ENCODE measurements around the gene RPL13A.

DNA sequence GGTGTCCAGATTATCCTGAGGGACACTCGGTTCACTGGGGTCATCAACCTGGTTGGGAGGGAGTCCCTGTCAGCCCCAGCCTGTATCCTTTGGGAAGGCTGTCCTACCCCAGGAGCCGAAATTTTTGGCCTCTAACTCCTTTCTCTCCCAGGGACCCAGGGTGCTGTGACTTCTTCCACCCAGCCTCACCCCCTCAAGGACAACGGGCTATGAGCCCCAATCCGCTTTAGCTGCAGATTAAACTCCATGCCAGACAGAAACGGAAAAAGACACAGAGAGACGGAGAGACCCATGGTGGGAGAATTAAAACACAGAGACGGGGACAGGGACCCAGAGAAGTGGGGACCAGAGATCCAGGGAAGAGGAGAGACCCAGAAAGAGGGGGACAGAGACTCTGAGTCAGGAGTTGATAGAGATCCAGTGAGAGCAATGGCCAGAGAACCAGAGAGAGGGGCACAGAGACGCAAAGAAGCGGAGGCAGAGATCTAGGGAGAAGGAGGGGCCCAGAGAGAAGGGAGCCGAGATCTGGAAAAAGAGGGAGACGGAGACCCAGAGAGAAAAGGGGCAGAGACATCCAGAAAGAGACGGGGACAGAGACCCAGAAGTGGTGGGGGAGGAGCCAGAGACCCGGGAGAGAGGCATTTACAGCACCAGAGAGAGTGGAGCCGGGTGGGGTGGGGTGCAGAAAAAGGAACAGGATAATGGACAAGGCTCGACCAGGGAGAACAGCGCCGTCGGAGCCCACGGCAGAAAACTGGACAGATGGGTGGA, 46.8 kb upstream of the RPL13A start:
- TF ChIP-seq EP300 (IDR thresholded peaks at IDR 0.05), result no peak
- TF ChIP-seq, protein P1, sequence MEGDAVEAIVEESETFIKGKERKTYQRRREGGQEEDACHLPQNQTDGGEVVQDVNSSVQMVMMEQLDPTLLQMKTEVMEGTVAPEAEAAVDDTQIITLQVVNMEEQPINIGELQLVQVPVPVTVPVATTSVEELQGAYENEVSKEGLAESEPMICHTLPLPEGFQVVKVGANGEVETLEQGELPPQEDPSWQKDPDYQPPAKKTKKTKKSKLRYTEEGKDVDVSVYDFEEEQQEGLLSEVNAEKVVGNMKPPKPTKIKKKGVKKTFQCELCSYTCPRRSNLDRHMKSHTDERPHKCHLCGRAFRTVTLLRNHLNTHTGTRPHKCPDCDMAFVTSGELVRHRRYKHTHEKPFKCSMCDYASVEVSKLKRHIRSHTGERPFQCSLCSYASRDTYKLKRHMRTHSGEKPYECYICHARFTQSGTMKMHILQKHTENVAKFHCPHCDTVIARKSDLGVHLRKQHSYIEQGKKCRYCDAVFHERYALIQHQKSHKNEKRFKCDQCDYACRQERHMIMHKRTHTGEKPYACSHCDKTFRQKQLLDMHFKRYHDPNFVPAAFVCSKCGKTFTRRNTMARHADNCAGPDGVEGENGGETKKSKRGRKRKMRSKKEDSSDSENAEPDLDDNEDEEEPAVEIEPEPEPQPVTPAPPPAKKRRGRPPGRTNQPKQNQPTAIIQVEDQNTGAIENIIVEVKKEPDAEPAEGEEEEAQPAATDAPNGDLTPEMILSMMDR (IDR thresholded peaks at IDR 0.05), result no peak

All from tibial nerve (tissue), 4 donors.